Fibroblast of skin of back (primary cell): Measurements from ENCODE around the gene GCNT4. TPM values are rescaled to one million over a fixed set of nuclear protein-coding genes. Genes with fewer than 3 reads are reported as not detected.
"Not testable (repeated sequence)": the region's sequence is repeated elsewhere in the genome, so short reads cannot be mapped to it uniquely, and the experiment has no call there.

ENCODE experiments used
- DNase-seq: peaks from one replicate; pipeline ENCODE4 v3.0.0-alpha.2; 2013
- polyA plus RNA-seq, 2 experiments: library from polyadenylated mRNA; unstranded; fragments of 120-200 nt; gene quantifications; one replicate each; pipeline ENCODE4 v1.2.1, GENCODE V29; 2013; ENCODE audit not compliant: insufficient read length in 2 of 2

Gene GCNT4
- polyA plus RNA-seq (2013, experiment 1 of 2; ENCODE audit: insufficient read length) = 7.9 TPM
- 20.1 TPM for polyA plus RNA-seq (2013, experiment 2 of 2; ENCODE audit: insufficient read length)

- DNase-seq = peak; percentile 61
Measured at GRCh38 chr5:75052192-75053053, at the start of gene GCNT4. TSS of gene GCNT4 (minus strand) at chr5:75052558. CDS start at chr5:75030037, 22,521 bp downstream.

GRCh38 chr5:75095956-75096355 lies 43.6 kb upstream of the GCNT4 start:
- DNase-seq = peak; percentile 21

- peak; percentile 15 for DNase-seq
Measured at GRCh38 chr5:75091597-75091996, 39.2 kb upstream of the GCNT4 start.

DNA sequence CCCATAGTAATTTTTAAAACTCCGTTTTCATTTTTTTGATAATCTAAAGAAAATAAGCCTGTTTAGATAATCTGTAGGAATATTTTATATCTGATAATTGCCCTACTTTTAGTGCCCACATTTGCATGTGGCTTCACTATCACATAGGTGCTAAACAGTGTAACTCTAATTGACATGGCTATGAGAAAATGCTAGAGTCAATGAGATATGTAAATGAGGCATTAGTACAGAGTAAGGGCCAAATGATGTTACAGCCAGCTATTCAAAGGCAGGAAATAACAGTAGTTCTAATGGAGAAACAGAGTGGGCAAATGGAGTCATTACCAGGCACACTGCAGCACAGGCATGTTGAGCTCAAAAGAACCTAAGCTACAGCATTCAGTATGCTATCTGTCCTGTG lies 37.3 kb upstream of the GCNT4 start:
- DNase-seq = no peak

GRCh38 chr5:75089137-75089536 lies 36.8 kb upstream of the GCNT4 start:
- no peak for DNase-seq

DNA sequence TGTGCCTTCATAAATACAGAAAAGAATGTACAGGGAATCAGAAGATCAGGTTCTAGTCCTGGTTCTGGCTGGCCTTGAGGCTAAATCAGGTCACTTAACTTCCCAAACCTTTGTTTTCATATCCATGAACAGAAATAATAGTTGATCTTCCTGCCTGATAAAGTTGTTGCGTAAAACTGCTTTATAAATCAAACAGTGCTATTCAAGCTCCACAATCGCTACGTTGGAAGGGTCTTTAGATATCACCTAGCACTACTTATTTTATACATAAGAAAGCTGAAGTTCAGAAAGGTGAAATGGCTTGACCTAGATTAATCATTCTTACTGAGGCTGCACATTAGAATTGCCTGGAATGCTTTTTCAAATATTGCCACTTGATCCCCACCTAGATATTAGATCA lies 36.3 kb upstream of the GCNT4 start:
- DNase-seq = no peak

DNA sequence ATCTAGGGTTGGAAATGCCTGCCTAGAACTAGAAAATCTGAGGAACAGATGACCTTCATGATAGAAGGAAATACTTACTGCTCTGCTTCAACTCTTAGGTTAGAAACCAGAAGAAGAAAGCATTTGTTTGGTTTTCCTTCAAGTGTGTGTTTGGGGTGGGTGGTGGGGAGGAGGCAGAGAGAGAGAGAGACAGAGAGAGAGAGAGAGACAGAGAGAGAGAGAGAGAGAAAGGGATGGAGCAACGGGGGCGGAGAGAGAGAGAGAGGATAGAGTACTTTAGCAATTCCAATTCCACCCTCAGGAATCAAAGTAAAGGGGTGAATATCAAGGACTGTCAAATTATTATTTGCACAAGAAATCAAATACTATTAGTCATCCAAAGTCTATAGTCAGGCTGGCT lies 29.2 kb upstream of the GCNT4 start:
- DNase-seq = no peak

DNA sequence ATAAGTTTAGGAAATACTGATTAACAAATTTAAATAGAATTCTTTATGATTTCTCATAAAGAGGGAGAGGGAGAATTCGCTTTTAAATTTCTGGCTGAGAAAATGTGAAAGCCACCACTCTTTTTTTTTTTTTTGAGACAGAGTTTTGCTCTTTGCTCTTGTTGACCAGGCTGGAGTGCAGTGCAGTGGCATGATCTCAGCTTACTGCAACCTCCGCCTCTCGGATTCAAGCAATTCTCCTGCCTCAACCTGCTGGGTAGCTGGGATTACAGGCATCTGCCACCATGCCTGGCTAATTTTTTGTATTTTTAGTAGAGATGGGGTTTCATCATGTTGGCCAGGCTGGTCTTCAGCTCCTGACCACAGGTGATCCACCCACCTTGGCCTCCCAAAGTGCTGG lies 27.0 kb upstream of the GCNT4 start:
- not testable (repeated sequence) for DNase-seq

DNA sequence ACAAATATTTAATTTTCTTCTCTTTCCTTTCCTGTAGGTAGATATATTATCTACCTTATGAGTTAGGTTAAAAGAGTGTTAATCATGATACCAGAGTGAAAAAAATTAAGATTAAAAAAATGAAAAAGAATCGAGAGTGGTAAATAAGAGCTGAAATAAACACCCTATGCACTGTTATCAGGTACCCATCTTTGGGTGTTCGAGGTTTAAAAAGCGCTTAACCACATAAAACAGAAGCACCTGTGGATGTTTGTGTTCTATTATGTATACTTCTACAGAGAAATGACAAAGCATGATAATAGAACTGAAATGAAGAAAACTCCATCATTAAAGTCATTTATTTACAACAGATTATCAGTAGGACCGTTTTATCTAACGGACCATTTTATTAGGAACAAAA lies 25.7 kb upstream of the GCNT4 start:
- DNase-seq = no peak

DNA sequence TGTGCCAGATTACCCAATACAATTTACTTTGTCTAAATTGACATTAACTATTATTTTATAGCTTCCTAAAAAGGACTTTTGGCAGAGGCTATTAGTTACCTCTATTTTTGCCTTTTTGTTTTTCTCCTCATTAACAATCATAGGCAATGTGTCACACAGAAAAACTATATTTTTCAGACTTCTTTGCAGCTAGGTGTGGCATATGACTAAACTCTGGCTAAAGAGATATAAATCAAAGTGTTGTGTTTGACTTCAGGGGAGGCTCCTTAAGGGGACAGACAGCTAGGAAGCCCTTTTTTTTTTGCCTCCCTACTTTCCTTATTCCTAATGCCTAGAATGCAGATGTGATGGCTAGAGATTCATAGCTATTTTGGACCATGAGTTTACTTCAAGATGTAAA lies 19.7 kb upstream of the GCNT4 start:
- no peak for DNase-seq

- no peak for DNase-seq
Measured at GRCh38 chr5:75071100-75071499, 18.7 kb upstream of the GCNT4 start.

GRCh38 chr5:75067434-75067833 lies 15.1 kb upstream of the GCNT4 start:
- DNase-seq = no peak

- no peak for DNase-seq
Measured at GRCh38 chr5:75062925-75063531, 10.7 kb upstream of the GCNT4 start.

DNA sequence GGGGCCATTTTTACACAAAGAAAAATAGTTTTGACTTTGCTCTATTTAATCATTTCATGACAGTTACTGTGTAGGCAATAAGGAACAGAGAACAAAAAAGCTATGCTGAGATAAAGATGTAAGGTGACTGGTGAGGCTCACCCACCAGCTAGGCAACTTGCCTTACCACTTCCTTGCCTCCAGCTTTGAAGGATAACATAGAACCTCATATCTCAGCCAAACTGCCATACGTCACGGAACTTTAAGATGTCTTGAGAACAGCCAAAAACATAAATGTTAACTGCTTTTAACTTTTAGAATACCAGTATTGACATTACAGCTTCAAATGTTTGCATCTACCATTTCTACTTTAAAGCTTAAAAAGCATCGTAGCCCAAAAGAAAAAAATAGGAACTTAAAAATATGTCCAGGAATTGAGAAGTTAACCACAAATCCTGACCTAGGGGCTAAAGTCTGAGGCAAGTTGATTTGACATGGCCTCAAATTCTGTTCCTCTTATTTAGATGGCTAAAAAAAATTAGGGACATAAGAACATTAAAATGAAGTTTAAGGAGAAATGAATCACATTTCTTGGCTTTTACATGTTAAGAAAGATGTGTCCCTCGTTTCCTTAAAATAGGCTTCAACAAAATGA lies 7.7 kb upstream of the GCNT4 start:
- DNase-seq = no peak

GRCh38 chr5:75058986-75059535 lies 6.7 kb upstream of the GCNT4 start:
- DNase-seq = peak; percentile 32

DNA sequence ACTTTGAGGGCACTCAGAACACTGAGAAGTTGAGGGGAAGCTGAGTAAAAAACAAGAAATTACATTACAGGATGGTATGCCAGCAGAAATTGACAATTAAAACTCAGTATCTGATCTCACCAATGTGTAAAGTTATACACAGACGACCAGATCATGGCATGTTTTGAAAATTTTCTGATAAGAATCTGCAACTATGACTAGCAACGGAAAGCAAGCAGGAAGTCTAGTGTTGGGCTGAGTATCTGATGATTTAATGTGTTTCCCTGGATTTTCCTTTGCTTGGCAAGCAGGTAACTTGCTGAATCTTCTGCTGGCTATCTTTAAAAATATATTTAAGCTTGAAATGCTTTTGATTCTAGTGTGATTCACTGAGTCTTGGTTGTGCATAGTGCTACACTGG lies 5.2 kb upstream of the GCNT4 start:
- no peak for DNase-seq

DNA sequence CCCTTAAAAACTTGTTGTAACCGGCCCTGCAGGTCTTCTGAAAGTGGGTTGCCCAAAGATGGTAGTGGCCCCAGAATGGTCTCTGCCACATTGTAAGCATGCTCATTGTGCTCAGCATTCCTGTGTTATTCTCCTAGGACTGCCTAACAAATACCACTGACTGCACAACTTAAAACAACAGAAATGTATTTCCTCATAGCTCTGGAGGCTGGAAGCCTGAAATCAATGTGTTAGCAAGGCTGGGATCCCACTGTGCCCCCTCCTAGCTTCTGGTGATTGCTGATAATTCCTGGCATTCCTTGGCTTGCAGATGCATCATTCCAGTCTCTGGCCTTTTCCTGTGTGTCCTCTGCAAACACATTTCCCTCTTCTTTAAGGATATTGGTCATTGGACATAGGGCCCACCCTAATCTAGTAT lies 3.4 kb upstream of the GCNT4 start:
- peak; percentile 97 for DNase-seq

DNA sequence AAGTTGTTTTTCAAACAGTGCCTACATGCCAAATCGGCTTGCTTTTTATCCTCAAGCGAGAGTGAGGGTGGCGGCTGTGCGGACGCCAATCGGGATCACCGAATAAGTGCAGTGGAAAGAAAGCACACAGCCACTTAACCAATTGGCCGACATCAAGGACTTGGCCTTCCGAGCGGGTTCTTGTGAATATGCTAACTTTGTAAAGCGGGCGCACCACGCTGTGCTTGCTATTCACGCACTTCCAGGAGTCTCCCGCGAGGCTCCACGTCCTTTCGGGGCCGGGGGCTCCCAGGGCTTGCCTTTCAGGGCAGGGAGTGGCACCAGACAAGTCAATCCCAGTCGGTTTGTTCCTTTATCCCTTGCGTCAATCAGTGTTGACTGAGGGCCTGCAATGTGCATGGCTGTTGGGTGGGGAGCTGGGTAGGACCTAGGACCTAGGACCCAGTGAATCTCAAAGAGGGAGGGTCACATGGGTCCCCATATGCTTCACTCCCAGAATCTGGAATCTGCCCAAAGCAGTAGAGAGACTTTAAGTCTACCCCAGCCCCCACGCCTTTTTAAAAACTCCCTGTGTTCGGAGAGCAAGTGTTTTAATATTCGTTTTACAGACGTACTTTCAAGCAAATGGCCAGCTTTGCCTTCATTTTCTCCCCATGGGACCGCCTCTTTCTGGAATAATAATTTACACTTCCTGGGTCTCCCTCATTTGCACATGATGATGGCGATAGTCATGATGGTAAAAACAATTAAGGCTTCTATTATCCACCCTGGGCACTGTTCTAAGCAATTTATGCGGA lies 2.0 kb upstream of the GCNT4 start:
- peak; percentile 73 for DNase-seq

DNA sequence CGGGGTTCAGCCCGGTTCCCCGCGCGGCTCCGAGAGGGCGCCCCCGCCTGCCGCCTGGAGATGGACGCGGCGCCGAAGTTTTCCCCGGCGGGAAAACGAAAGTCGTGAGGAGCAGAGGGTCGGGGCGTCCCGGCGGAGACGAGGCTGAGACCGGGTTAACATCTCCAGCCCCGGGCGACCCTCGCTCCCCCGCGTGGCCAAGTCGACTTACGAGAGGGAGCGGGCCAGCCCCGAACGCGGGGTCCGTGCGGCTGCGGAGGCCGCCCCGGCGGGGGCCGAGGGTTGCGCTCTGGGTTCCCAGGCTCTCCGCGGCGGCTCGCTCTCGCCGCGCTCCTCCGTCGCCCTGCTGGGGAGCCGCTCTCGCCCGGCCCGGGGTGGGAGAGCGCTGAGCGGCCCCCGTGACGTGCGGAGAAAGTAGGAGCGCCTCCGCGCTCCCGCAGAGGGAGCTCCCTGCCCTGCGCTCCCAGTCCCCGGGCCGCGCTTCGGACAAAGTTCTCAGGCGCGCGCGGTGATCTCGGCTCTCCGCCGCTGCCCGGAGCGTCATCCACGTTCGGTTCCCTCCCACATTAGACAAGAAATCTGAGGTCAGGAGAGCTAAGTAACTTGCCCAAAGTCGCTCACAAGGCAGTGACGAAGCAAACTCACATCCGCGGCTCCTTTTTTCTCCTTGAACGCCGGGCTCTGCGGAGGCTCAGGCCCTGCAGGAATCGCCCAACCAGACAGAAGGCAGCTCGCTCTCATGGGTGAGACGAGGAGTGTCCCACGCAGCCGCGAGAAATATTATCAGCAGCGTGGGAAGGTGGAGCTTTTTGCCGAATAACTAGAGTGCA lies 1.2 kb upstream of the GCNT4 start:
- DNase-seq = peak; percentile 89

GRCh38 chr5:75053054-75053303 lies 621 bp upstream of the GCNT4 start:
- DNase-seq = no peak

- DNase-seq = no peak
Measured at GRCh38 chr5:75051217-75051751, 1.1 kb downstream of the GCNT4 start.
